H9 (cell line): ENCODE measurements around the gene MAGED4. TPM values are rescaled to one million over a fixed set of nuclear protein-coding genes. Genes with fewer than 3 reads are reported as not detected.

Source experiments
- DNase-seq: peaks from one replicate; pipeline ENCODE4 v3.0.0-alpha.2; 2017
- H2AFZ ChIP-seq: one replicate; pipeline ENCODE4 v1.6.1; 2013; ENCODE audit warnings: mild to moderate bottlenecking, low read length, control low read depth, moderate library complexity
- H2AK5ac ChIP-seq: 2 replicates; pipeline ENCODE4 v1.6.1; 2013; ENCODE audit warnings: low read length, control low read depth, mixed read lengths; ENCODE audit not compliant: insufficient read length
- H2BK120ac ChIP-seq: one replicate; pipeline ENCODE4 v1.6.1; 2013; ENCODE audit warnings: low read depth, mild to moderate bottlenecking, low read length, control low read depth, inconsistent platforms; ENCODE audit not compliant: poor library complexity, severe bottlenecking
- H2BK12ac ChIP-seq: 2 replicates; pipeline ENCODE4 v1.6.1; 2013; ENCODE audit warnings: low read length, control low read depth, mixed read lengths, low read depth; ENCODE audit not compliant: insufficient read length
- H2BK15ac ChIP-seq: 2 replicates; pipeline ENCODE4 v1.6.1; 2013; ENCODE audit warnings: low read depth, low read length, control low read depth
- H2BK20ac ChIP-seq: one replicate; pipeline ENCODE4 v1.6.1; 2013; ENCODE audit warnings: low read depth, mild to moderate bottlenecking, low read length, control low read depth, inconsistent platforms; ENCODE audit not compliant: poor library complexity, severe bottlenecking
- H2BK5ac ChIP-seq: 2 replicates; pipeline ENCODE4 v1.6.1; 2013; ENCODE audit warnings: low read length, control low read depth, mixed read lengths; ENCODE audit not compliant: insufficient read length
- H3K14ac ChIP-seq: 2 replicates; pipeline ENCODE4 v1.6.1; 2013; ENCODE audit warnings: low read length, control low read depth; ENCODE audit not compliant: insufficient read depth
- H3K18ac ChIP-seq: 2 replicates; pipeline ENCODE4 v1.6.1; 2013; ENCODE audit warnings: low read depth, mild to moderate bottlenecking, mixed read lengths, low read length, control low read depth; ENCODE audit not compliant: insufficient read length
- H3K23ac ChIP-seq: 2 replicates; pipeline ENCODE4 v1.6.1; 2013; ENCODE audit warnings: low read length, control low read depth, mixed read lengths, low read depth; ENCODE audit not compliant: insufficient read length
- H3K23me2 ChIP-seq: 2 replicates; pipeline ENCODE4 v1.6.1; 2013; ENCODE audit warnings: low read depth, mild to moderate bottlenecking, mixed read lengths, low read length, control low read depth; ENCODE audit not compliant: insufficient read length, poor library complexity, severe bottlenecking
- H3K27ac ChIP-seq: 2 replicates; pipeline ENCODE4 v1.5.1; 2013; ENCODE audit warnings: low read length, control low read depth, mixed read lengths, low read depth; ENCODE audit not compliant: insufficient read length
- H3K27me3 ChIP-seq: 2 replicates; pipeline ENCODE4 v1.6.1; 2013; ENCODE audit warnings: low read length, control low read depth, inconsistent platforms; ENCODE audit not compliant: insufficient read depth
- H3K4ac ChIP-seq: 2 replicates; pipeline ENCODE4 v1.6.1; 2013; ENCODE audit warnings: low read depth, mild to moderate bottlenecking, control low read depth, inconsistent platforms, low read length, moderate library complexity
- H3K4me1 ChIP-seq: 2 replicates; pipeline ENCODE4 v1.6.1; 2013; ENCODE audit warnings: low read length, control low read depth, inconsistent platforms; ENCODE audit not compliant: insufficient read depth
- H3K4me2 ChIP-seq: 2 replicates; pipeline ENCODE4 v1.6.1; 2013; ENCODE audit warnings: low read length, control low read depth, mixed read lengths; ENCODE audit not compliant: insufficient read length, insufficient read depth
- H3K56ac ChIP-seq: 2 replicates; pipeline ENCODE4 v1.6.1; 2013; ENCODE audit warnings: low read depth, mild to moderate bottlenecking, mixed read lengths, low read length, control low read depth; ENCODE audit not compliant: insufficient read length
- H3K79me1 ChIP-seq: 2 replicates; pipeline ENCODE4 v1.6.1; 2013; ENCODE audit warnings: low read depth, mild to moderate bottlenecking, moderate library complexity, low read length, control low read depth, inconsistent platforms; ENCODE audit not compliant: insufficient read depth, poor library complexity, severe bottlenecking
- H3K79me2 ChIP-seq: 2 replicates; pipeline ENCODE4 v1.6.1; 2013; ENCODE audit warnings: low read length, control low read depth, inconsistent platforms; ENCODE audit not compliant: insufficient read depth
- H3K9ac ChIP-seq: 2 replicates; pipeline ENCODE4 v1.6.1; 2013; ENCODE audit warnings: low read length, control low read depth, mixed read lengths; ENCODE audit not compliant: insufficient read length; ENCODE audit errors: extremely low read depth
- H3K9me3 ChIP-seq: one replicate; pipeline ENCODE4 v1.6.1; 2013; ENCODE audit warnings: low read depth, low read length, inconsistent platforms; ENCODE audit not compliant: control insufficient read depth
- H3T11ph ChIP-seq: one replicate; pipeline ENCODE4 v1.6.1; 2013; ENCODE audit warnings: mild to moderate bottlenecking, low read length, control low read depth, inconsistent platforms
- H4K20me1 ChIP-seq: one replicate; pipeline ENCODE4 v1.6.1; 2013; ENCODE audit not compliant: control insufficient read depth, insufficient read length, insufficient read depth
- H4K5ac ChIP-seq: 2 replicates; pipeline ENCODE4 v1.6.1; 2013; ENCODE audit warnings: low read depth, mild to moderate bottlenecking, mixed read lengths, low read length, control low read depth; ENCODE audit not compliant: insufficient read length
- H4K8ac ChIP-seq: replicated peaks from 2 replicates; pipeline ENCODE4 v1.6.1; 2013; ENCODE audit warnings: low read length, control low read depth, mixed read lengths, low read depth; ENCODE audit not compliant: insufficient read length
- H4K91ac ChIP-seq: 2 replicates; pipeline ENCODE4 v1.6.1; 2013; ENCODE audit warnings: low read depth, mild to moderate bottlenecking, moderate library complexity, mixed read lengths, low read length, control low read depth; ENCODE audit not compliant: insufficient read length
- H3K27ac Mint-ChIP-seq, 3 experiments: 2 replicates in 2 of 3; 3 replicates in 1 of 3; pipeline ENCODE4 v1.8.0; 2020 to 2021; ENCODE audit warnings: mixed read lengths in 3 of 3, mild to moderate bottlenecking in 1 of 3, moderate library complexity in 1 of 3
- H3K27me3 Mint-ChIP-seq: 2 replicates; pipeline ENCODE4 v1.8.0; 2021; ENCODE audit warnings: low read depth, mild to moderate bottlenecking, moderate library complexity, mixed read lengths
- H3K36me3 Mint-ChIP-seq, 3 experiments: 2 replicates in 2 of 3; 3 replicates in 1 of 3; pipeline ENCODE4 v1.8.0; 2020 to 2021; ENCODE audit warnings: low read depth in 3 of 3, mixed read lengths in 3 of 3; ENCODE audit not compliant: insufficient read depth in 1 of 3
- H3K4me1 Mint-ChIP-seq, 2 experiments: 2 replicates each; pipeline ENCODE4 v1.8.0; 2020; ENCODE audit warnings: mixed read lengths in 2 of 2
- H3K4me3 Mint-ChIP-seq, 2 experiments: 2 replicates in 1 of 2; 3 replicates in 1 of 2; pipeline ENCODE4 v1.8.0; 2020 to 2021; ENCODE audit warnings: mild to moderate bottlenecking in 2 of 2, mixed read lengths in 2 of 2, moderate library complexity in 1 of 2
- H3K9me3 Mint-ChIP-seq, 2 experiments: 2 replicates in 1 of 2; 3 replicates in 1 of 2; pipeline ENCODE4 v1.8.0; 2020; ENCODE audit warnings: mild to moderate bottlenecking in 2 of 2, mixed read lengths in 2 of 2, moderate library complexity in 1 of 2
- total RNA-seq: library from RNA; stranded (reverse); gene quantifications from 2 replicates; pipeline ENCODE4 v1.2.1, GENCODE V29; 2021
- TF ChIP-seq, protein P1 (sequence below): fragments of 200-600 bp; sonication (generic); conservative IDR thresholded peaks from 3 replicates; pipeline ENCODE4 v1.8.0; 2021; ENCODE audit warnings: antibody characterized with exemption, mild to moderate bottlenecking

Gene MAGED4
- total RNA-seq, 1 experiment from 2014 or later, result 74.5 TPM

GRCh38 chrX:52139545-52139895, 45.2 kb upstream of the MAGED4 start:
- no peak overlapping the region for H3T11ph ChIP-seq
- no peaks in the 10 kb centered on the region for H3K79me2 ChIP-seq

More at GRCh38 chrX:52139545-52139895, 45.2 kb upstream of the MAGED4 start:
- Histone ChIP-seq H3K4me1 (no peaks in the 10 kb centered on the region), H4K5ac (no peak overlapping the region), H3K14ac (no peak overlapping the region), H3K23me2 (no peaks in the 10 kb centered on the region), H3K9ac (no peak overlapping the region), H2BK15ac (no peak overlapping the region), H4K20me1 (no peaks in the 10 kb centered on the region), H4K8ac (no peak overlapping the region), H3K56ac (no peak overlapping the region), H3K18ac (no peak overlapping the region), H3K27me3 (no peaks in the 10 kb centered on the region), H2BK5ac (no peak overlapping the region), H3K9me3 (peaks cover 21% of the 10 kb centered on the region), H3K27ac (no peak overlapping the region), H2AK5ac (no peak overlapping the region), H3K23ac (no peak overlapping the region), H2BK120ac (no peak overlapping the region), H2BK20ac (no peak overlapping the region), H2AFZ (no peak overlapping the region), H3K4ac (no peak overlapping the region), H2BK12ac (no peak overlapping the region), H3K79me1 (no peaks in the 10 kb centered on the region), H3K4me2 (no peak overlapping the region), H4K91ac (no peak overlapping the region)
- Mint-ChIP-seq H3K27ac (no peak overlapping the region), H3K9me3 (peaks cover 48 to 58% of the 10 kb centered on the region in 2 experiments), H3K36me3 (no peaks in the 10 kb centered on the region), H3K27me3 (0 out of 2 replicates have a peak, but pooled peaks cover 2% of the 10 kb centered on the region), H3K4me3 (no peak overlapping the region), H3K4me1 (no peaks in the 10 kb centered on the region)
- TF ChIP-seq, protein P1, sequence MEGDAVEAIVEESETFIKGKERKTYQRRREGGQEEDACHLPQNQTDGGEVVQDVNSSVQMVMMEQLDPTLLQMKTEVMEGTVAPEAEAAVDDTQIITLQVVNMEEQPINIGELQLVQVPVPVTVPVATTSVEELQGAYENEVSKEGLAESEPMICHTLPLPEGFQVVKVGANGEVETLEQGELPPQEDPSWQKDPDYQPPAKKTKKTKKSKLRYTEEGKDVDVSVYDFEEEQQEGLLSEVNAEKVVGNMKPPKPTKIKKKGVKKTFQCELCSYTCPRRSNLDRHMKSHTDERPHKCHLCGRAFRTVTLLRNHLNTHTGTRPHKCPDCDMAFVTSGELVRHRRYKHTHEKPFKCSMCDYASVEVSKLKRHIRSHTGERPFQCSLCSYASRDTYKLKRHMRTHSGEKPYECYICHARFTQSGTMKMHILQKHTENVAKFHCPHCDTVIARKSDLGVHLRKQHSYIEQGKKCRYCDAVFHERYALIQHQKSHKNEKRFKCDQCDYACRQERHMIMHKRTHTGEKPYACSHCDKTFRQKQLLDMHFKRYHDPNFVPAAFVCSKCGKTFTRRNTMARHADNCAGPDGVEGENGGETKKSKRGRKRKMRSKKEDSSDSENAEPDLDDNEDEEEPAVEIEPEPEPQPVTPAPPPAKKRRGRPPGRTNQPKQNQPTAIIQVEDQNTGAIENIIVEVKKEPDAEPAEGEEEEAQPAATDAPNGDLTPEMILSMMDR, result no peak
- no peak for DNase-seq
